Pancreas (tissue), 10 donors: ENCODE measurements around the gene GMDS. TPM values are rescaled to one million over a fixed set of nuclear protein-coding genes. Genes with fewer than 3 reads are reported as not detected.

Experiments used
- ATAC-seq, 4 donors: fragments of 200-7000 bp; cut with Tn5 transposase; one replicate each; pipeline versions ENCODE4 v1.8.0 to v1.9.1; 2020; ENCODE audit warnings: mild to moderate bottlenecking in 4 of 4, moderate library complexity in 4 of 4
- DNase-seq, 6 donors: peaks; one replicate each; pipeline ENCODE4 v3.0.0-alpha.2; 2020
- FAIRE-seq: peaks from 2 replicates; lab custom pipeline; 2012; peaks lifted over from hg19 to GRCh38; lab: Jason Lieb, UNC
- H3K27ac ChIP-seq, 4 donors: fragments of 200-600 bp; sonication (generic); 1 replicate in 3 of 4; 2 replicates in 1 of 4; pipeline versions ENCODE4 v1.5.0 to v1.8.0; 2020
- H3K27me3 ChIP-seq, 4 donors: fragments of 200-600 bp; one replicate each; pipeline ENCODE4 v1.8.0; 2021
- H3K36me3 ChIP-seq, 3 donors: fragments of 200-600 bp; sonication (generic) in 1 of 3; one replicate each; pipeline versions ENCODE4 v1.5.0 to v1.8.0; 2020 to 2021
- H3K4me1 ChIP-seq, 3 donors: fragments of 200-600 bp; one replicate each; pipeline ENCODE4 v1.8.0; 2021
- H3K4me3 ChIP-seq, 4 donors: fragments of 200-600 bp; sonication (generic) in 2 of 4; one replicate each; pipeline versions ENCODE4 v1.5.0 to v1.8.0; 2020 to 2021
- H3K9me3 ChIP-seq, 4 donors: fragments of 200-600 bp; one replicate each; pipeline ENCODE4 v1.8.0; 2021
- WGBS, 2 donors: extraction: QIAGEN DNeasy Blood & Tissue Kit; methylation state at CpG; one replicate each; pipeline ENCODE4 v1.1.7; 2013; 5-methylcytosine and 5-hydroxymethylcytosine counted together
- intact Hi-C, 3 donors: fragments of 100-400 bp; cut with DNase I; formaldehyde crosslinking; loops; one replicate each; pipeline versions ENCODE4 v1.11.1 to v1.14.2; 2022
- polyA plus RNA-seq, 2 donors: library from polyadenylated mRNA; stranded (reverse); fragments of 200-250 nt; gene quantifications; one replicate each; pipeline ENCODE4 v1.2.3, GENCODE V29; 2013
- total RNA-seq, 6 donors: library from RNA; stranded (reverse); fragmentation: NEBNext Ultra II Directional in 4 of 6; extraction: Animal tissue kit (Norgen Biotek cat#: 25700) in 4 of 6; gene quantifications; one replicate each; pipeline versions ENCODE4 v1.2.1 to v1.2.4, GENCODE V29; 2021 to 2023
- TF ChIP-seq, protein P1 (sequence below), 4 donors: fragments of 200-600 bp; sonication (generic) in 3 of 4; IDR thresholded peaks; one replicate each; pipeline versions ENCODE4 v1.5.0 to v1.8.0; 2021; ENCODE audit warnings: antibody characterized with exemption in 4 of 4
- donor health status: healthy with polysubstance abuse.
- donor health status: DM: no; HTN: no; CAD: no; lungs with moderate emphysema.
- donor health status: DM: no; HTN: no; CAD: no.
- donor health status: control.
- donor health status: control.
- donor health status: Bipolar disorder and iron deficiency.
- donor health status: DM: yes; HTN: yes; CAD: no.
- donor health status: DM: no; HTN: no; CAD: no.
- donor health status: DM: no; HTN: no; CAD: no.
- donor health status: DM: yes; HTN: yes; CAD: no.

GMDS gene
- total and polyA plus RNA-seq, 8 donors = 7.6 to 40.8 (median 26.5) TPM

DNA sequence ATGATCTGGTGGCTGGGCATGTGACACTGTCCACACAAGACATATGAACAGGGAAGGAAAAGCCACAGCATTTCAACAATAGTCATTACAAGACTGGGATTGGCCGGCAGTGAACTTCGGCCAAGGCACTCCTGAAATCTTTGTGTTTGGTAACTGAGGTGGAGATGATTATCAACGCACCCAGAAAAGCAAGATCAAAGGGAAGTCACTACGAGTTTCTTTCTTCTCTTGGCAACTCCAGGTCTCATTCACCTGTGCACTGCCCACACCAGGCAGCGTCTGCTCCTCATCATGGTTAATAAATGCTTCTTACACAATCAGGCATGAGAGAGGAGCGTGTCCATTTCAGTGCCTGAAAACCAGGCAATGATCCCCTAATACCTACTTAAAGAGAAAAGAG lies 656.2 kb downstream of the GMDS start:
- ATAC-seq = no peak
- intact Hi-C loops = no loop called here
- WGBS, 2 donors = 73 to 74% methylated on average over 6 of the region's 6 CpGs
- TF ChIP-seq, protein P1, sequence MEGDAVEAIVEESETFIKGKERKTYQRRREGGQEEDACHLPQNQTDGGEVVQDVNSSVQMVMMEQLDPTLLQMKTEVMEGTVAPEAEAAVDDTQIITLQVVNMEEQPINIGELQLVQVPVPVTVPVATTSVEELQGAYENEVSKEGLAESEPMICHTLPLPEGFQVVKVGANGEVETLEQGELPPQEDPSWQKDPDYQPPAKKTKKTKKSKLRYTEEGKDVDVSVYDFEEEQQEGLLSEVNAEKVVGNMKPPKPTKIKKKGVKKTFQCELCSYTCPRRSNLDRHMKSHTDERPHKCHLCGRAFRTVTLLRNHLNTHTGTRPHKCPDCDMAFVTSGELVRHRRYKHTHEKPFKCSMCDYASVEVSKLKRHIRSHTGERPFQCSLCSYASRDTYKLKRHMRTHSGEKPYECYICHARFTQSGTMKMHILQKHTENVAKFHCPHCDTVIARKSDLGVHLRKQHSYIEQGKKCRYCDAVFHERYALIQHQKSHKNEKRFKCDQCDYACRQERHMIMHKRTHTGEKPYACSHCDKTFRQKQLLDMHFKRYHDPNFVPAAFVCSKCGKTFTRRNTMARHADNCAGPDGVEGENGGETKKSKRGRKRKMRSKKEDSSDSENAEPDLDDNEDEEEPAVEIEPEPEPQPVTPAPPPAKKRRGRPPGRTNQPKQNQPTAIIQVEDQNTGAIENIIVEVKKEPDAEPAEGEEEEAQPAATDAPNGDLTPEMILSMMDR (IDR thresholded peaks at IDR 0.05) = no peak
- Histone ChIP-seq H3K27ac (no peak overlapping the region), H3K4me3 (no peak overlapping the region), H3K9me3 (no peaks in the 10 kb centered on the region), H3K27me3 (peaks cover 0 to 1% (median 0%) of the 10 kb centered on the region in 4 donors), H3K36me3 (no peaks in the 10 kb centered on the region), H3K4me1 (no peaks in the 10 kb centered on the region)
- no peak for DNase-seq
- FAIRE-seq = no peak

DNA sequence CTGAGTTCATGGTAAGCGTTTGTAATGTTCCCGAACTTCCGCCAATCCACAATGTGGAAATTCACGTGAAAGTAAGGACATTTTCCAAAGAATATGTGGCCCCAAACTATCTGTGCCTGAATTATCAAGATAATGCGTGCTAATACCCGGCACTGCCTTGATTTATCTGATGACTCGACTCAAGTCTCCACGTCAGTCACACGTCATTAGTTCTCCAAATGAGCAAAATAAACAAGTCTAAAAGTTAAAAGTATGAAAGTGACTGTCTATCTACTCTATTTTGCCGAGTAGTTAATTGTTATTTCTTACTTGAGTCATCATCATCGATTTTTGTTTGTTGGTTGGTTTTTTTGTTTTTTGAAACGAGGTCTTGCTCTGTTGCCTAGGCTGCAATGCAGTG lies 657.4 kb downstream of the GMDS start:
- no peaks in the 10 kb centered on the region for H3K4me1 ChIP-seq
- 86 to 87% methylated on average over 12 of the region's 12 CpGs for WGBS, 2 donors
- FAIRE-seq (no peak), ATAC-seq (no peak), DNase-seq (no peak)
- H3K4me3 ChIP-seq = no peak overlapping the region
- H3K27ac ChIP-seq = no peak overlapping the region
- no peaks in the 10 kb centered on the region for H3K36me3 ChIP-seq
- intact Hi-C loops = no loop called here
- no peaks in the 10 kb centered on the region for H3K27me3 ChIP-seq
- TF ChIP-seq, protein P1 (IDR thresholded peaks at IDR 0.05) = no peak
- H3K9me3 ChIP-seq = no peaks in the 10 kb centered on the region

DNA sequence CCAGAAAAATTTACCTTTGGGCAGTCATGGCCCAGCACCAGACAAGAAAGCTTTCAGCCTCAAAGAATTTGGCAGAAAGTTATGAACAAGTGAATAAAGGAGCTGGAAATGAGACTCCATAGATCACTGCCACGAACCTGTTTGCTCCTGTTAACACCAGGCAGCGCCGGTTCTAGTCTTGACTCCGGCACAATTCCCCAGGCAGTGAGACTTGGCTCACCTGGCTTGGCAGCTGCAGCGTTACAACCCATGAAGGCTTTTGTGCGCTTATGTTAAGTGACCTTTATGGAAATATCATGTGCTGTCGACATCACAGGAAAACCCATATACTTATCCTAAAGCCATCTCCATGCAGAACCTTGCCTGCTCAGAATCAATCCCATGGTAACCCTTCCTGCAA lies 657.9 kb downstream of the GMDS start:
- 86 to 89% methylated on average over 7 of the region's 7 CpGs for WGBS, 2 donors
- H3K9me3 ChIP-seq = no peaks in the 10 kb centered on the region
- TF ChIP-seq, protein P1 (IDR thresholded peaks at IDR 0.05) = no peak
- no peak for ATAC-seq
- intact Hi-C loops = no loop called here
- H3K4me3 ChIP-seq = no peak overlapping the region
- no peaks in the 10 kb centered on the region for H3K36me3 ChIP-seq
- H3K27ac ChIP-seq = no peak overlapping the region
- FAIRE-seq = no peak
- no peaks in the 10 kb centered on the region for H3K4me1 ChIP-seq
- DNase-seq = no peak
- H3K27me3 ChIP-seq = no peaks in the 10 kb centered on the region

DNA sequence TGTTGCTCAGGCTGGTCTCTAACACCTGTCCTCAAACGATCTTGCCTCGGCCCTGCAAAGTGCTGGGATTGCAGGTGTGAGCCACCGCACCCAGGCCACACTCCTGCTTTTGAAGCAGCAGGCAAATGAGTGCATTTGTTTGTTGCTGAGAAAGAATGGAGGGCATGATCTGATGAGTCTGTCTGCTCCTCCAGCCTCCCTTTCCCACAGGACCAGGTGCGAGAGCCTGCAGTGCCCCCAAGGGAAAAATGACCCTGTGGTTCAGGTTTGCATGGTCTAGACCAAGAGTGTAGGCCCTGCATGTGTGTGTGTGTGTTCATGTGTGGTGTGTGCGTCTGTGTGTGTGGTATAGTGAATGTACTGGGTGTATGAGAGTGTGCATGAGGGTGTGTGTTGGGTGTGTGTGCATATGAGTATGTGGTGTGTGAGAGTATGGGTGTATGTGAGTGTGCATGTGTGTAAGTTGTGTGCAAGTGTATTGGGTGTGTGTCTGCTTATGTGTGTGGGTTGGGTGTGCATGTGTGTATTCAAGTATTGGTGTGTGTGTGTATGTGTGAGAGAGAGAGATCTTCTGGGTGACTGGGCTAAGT lies 658.4 kb downstream of the GMDS start:
- Histone ChIP-seq H3K27me3 (no peaks in the 10 kb centered on the region), H3K9me3 (no peaks in the 10 kb centered on the region), H3K36me3 (no peaks in the 10 kb centered on the region), H3K27ac (no peak overlapping the region), H3K4me1 (no peaks in the 10 kb centered on the region), H3K4me3 (no peak overlapping the region)
- ATAC-seq (no peak), DNase-seq (no peak), FAIRE-seq (no peak)
- WGBS, 2 donors = 83 to 85% methylated on average over 5 of the region's 5 CpGs
- TF ChIP-seq, protein P1 (IDR thresholded peaks at IDR 0.05) = no peak
- intact Hi-C loops = no loop called here

DNA sequence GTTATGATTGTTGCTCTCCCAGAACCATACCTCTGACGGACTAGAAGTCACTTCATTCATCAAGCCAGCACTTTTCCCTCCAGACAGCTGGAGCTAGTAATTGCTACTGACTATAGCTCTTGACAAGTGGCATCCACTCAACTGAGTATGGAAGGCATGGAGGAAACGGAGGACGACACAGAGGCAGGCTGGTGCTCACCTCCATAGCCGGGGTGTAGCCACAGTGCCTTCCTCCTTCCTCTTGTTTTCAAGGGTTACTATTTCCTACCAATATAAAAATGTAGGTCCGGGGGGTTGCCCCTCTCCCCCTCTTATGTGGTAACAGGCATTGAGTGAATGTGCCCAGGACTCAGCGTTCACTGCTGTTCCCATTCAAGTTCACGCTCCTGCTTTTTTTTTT lies 659.1 kb downstream of the GMDS start:
- TF ChIP-seq, protein P1 (IDR thresholded peaks at IDR 0.05) = no peak
- no peak for ATAC-seq
- no peaks in the 10 kb centered on the region for H3K36me3 ChIP-seq
- intact Hi-C loops = no loop called here
- WGBS, 2 donors = 82 to 86% methylated on average over 7 of the region's 7 CpGs
- H3K4me3 ChIP-seq = no peak overlapping the region
- H3K4me1 ChIP-seq = no peaks in the 10 kb centered on the region
- H3K9me3 ChIP-seq = no peaks in the 10 kb centered on the region
- H3K27me3 ChIP-seq = no peaks in the 10 kb centered on the region
- DNase-seq = no peak
- FAIRE-seq = no peak
- H3K27ac ChIP-seq = no peak overlapping the region
